Measurements from ENCODE around the gene RCCD1. TPM values are rescaled to one million over a fixed set of nuclear protein-coding genes. Genes with fewer than 3 reads are reported as not detected.

The RCCD1 gene
- total RNA-seq, 1 experiment from 2014 or later, result 22.8 TPM

DNA sequence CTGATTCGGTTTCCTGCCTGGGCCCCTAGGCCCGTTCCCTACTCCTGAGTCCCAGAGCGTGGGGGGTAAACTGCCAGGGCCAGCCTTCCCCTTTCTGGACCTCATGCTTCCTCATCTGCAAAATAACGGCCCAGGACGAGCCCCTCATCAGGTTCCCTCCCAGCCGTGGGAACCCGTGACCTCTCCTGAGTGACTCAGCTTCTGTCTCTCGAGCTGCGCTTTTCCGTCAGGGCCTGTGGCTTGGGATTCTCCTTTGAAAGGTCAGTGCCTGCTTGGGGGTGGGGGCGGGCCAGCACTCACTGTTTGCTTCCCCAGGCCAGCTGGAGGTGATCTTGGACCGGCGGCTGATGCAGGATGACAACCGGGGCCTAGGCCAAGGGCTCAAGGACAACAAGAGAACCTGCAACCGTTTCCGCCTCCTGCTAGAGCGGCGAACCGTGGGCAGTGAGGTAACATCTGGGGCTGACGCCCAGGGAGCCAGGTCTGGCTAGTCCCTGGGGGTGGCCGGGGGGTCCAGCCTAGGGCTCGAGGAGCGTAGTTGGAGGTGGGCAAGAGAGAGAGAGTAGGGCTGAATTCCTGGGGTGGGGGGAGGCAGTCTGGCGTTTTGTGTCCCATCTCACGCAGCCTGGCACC is 38.8 kb upstream of the RCCD1 start:
- H2AK5ac ChIP-seq (ENCODE audit: insufficient read length, low read length), result no peak overlapping the region
- no peaks in the 10 kb centered on the region for H3K79me1 ChIP-seq (ENCODE audit: insufficient read depth, low read depth, low read length, poor library complexity, severe bottlenecking)
- H4K8ac ChIP-seq (replicated peaks; ENCODE audit: insufficient read length, low read depth, low read length), result no peak overlapping the region
- no peaks in the 10 kb centered on the region for H3K4me1 ChIP-seq (ENCODE audit: insufficient read depth, low read length)
- no peak for DNase-seq
- no peak overlapping the region for H3K23ac ChIP-seq (ENCODE audit: insufficient read length, low read depth, low read length)
- Mint-ChIP-seq H3K4me1 (peaks cover 3 to 8% of the 10 kb centered on the region in 2 experiments; a peak in 2 of 4 replicates), H3K4me3 (no peak overlapping the region), H3K27me3 (ENCODE audit: low read depth) (no peaks in the 10 kb centered on the region), H3K27ac (peak overlapping the region; percentile 61 to 94 (median 89); a peak in 4 of 7 replicates), H3K9me3 (no peaks in the 10 kb centered on the region), H3K36me3 (ENCODE audit: insufficient read depth in 1 of 3, low read depth in 3 of 3) (peaks cover 5 to 59% (median 18%) of the 10 kb centered on the region in 3 experiments; a peak in 6 of 7 replicates)
- no peak overlapping the region for H3K4ac ChIP-seq (ENCODE audit: low read depth, low read length)
- no peak overlapping the region for H3K18ac ChIP-seq (ENCODE audit: insufficient read length, low read depth, low read length)
- H4K20me1 ChIP-seq (ENCODE audit: control insufficient read depth, insufficient read depth, insufficient read length), result no peaks in the 10 kb centered on the region
- H2BK20ac ChIP-seq (ENCODE audit: low read depth, low read length, poor library complexity, severe bottlenecking), result no peak overlapping the region
- TF ChIP-seq, protein P1, sequence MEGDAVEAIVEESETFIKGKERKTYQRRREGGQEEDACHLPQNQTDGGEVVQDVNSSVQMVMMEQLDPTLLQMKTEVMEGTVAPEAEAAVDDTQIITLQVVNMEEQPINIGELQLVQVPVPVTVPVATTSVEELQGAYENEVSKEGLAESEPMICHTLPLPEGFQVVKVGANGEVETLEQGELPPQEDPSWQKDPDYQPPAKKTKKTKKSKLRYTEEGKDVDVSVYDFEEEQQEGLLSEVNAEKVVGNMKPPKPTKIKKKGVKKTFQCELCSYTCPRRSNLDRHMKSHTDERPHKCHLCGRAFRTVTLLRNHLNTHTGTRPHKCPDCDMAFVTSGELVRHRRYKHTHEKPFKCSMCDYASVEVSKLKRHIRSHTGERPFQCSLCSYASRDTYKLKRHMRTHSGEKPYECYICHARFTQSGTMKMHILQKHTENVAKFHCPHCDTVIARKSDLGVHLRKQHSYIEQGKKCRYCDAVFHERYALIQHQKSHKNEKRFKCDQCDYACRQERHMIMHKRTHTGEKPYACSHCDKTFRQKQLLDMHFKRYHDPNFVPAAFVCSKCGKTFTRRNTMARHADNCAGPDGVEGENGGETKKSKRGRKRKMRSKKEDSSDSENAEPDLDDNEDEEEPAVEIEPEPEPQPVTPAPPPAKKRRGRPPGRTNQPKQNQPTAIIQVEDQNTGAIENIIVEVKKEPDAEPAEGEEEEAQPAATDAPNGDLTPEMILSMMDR (conservative IDR thresholded peaks at IDR 0.05), result no peak
- no peak overlapping the region for H3K4me2 ChIP-seq (ENCODE audit: insufficient read depth, insufficient read length, low read length)
- no CpG with 5 or more reads among the region's 25 CpGs for WGBS (ENCODE audit: extremely low coverage, insufficient read length, low lambda C conversion rate)
- no peaks in the 10 kb centered on the region for H3K79me2 ChIP-seq (ENCODE audit: insufficient read depth, low read length)
- H3K23me2 ChIP-seq (ENCODE audit: insufficient read length, low read depth, low read length, poor library complexity, severe bottlenecking), result no peaks in the 10 kb centered on the region
- H2BK15ac ChIP-seq (ENCODE audit: low read depth, low read length), result no peak overlapping the region
- no peak overlapping the region for H3K56ac ChIP-seq (ENCODE audit: insufficient read length, low read depth, low read length)
- H3K14ac ChIP-seq (ENCODE audit: insufficient read depth, low read length), result no peak overlapping the region
- no peak overlapping the region for H4K5ac ChIP-seq (ENCODE audit: insufficient read length, low read depth, low read length)
- no peak overlapping the region for H2BK5ac ChIP-seq (ENCODE audit: insufficient read length, low read length)
- no peak overlapping the region for H3T11ph ChIP-seq (ENCODE audit: low read length)
- H3K27ac ChIP-seq (ENCODE audit: insufficient read length, low read depth, low read length), result no peak overlapping the region
- no peaks in the 10 kb centered on the region for H3K27me3 ChIP-seq (ENCODE audit: insufficient read depth, low read length)
- H2BK120ac ChIP-seq (ENCODE audit: low read depth, low read length, poor library complexity, severe bottlenecking), result no peak overlapping the region
- H2BK12ac ChIP-seq (ENCODE audit: insufficient read length, low read depth, low read length), result no peak overlapping the region
- H4K91ac ChIP-seq (ENCODE audit: insufficient read length, low read depth, low read length), result no peak overlapping the region
- no peaks in the 10 kb centered on the region for H3K9me3 ChIP-seq (ENCODE audit: control insufficient read depth, low read depth, low read length)
- no peak overlapping the region for H2AFZ ChIP-seq (ENCODE audit: low read length)
- H3K9ac ChIP-seq (ENCODE audit: extremely low read depth, insufficient read length, low read length), result no peak overlapping the region

Measured in H9 (cell line).